ENCODE data around the gene PYGM.

PYGM gene

DNA sequence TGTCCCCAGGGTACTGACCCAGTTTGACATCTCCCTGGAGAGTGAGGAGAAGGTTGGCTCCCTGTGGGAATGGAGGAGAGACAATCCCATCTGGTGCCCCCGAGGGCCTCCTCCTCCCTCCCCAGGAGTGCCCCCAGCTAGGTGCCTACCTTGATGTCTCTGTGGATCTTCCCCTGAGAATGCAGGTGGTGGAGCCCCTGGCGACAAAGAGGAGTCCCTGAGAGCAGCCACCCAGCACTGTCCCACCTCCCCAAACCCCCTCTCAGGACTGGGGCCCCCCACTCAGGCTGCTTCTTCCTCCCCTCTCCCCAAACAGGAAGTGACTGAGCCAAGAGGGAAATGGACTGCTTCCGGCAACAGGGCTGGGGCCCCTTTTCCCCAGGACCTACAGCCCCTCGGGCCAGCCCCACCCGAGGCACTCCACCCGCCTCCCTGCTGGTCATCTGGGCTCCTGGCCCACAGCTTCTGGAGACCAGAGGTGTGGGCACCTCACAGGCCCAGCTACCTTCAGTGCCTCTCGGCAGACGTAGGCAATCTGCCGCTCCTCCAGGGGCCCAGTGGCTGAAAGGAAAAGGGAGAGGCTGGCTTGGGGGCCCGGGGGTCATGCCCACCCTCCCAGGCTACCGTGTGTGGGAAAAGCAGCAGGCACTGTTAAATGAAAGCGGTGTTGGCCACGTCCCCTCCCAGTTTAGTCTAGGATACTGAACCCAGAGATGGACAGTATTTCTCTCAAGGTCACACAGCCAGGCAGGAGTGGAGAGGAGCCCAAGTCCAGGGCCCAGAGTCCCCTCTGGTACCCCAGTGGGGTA, 42.0 kb upstream of the PYGM start:
- TF ChIP-seq ZFX (IDR thresholded peaks at IDR 0.05) = no peak
- TF ChIP-seq, protein P1, sequence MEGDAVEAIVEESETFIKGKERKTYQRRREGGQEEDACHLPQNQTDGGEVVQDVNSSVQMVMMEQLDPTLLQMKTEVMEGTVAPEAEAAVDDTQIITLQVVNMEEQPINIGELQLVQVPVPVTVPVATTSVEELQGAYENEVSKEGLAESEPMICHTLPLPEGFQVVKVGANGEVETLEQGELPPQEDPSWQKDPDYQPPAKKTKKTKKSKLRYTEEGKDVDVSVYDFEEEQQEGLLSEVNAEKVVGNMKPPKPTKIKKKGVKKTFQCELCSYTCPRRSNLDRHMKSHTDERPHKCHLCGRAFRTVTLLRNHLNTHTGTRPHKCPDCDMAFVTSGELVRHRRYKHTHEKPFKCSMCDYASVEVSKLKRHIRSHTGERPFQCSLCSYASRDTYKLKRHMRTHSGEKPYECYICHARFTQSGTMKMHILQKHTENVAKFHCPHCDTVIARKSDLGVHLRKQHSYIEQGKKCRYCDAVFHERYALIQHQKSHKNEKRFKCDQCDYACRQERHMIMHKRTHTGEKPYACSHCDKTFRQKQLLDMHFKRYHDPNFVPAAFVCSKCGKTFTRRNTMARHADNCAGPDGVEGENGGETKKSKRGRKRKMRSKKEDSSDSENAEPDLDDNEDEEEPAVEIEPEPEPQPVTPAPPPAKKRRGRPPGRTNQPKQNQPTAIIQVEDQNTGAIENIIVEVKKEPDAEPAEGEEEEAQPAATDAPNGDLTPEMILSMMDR (conservative IDR thresholded peaks at IDR 0.05) = no peak
- no peak overlapping the region for H3K27ac ChIP-seq

DNA sequence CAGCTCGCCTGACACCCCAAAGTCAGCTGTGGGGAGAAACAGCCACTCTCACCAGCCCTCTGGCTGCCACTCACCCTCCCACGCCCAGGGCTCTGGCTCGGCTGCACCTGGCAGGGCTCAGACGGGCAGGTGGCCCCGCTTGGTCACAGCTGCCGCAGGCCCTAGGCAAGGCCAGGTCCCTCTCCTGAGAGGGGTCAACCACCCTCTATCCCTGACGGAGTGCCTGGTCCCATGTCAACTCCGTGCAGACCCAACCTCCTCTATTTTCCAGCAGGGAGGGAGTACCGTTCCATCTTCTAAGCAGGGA, 41.3 kb upstream of the PYGM start:
- TF ChIP-seq ZFX (IDR thresholded peaks at IDR 0.05) = no peak
- TF ChIP-seq, protein P1 (conservative IDR thresholded peaks at IDR 0.05) = no peak
- no peak overlapping the region for H3K27ac ChIP-seq

DNA sequence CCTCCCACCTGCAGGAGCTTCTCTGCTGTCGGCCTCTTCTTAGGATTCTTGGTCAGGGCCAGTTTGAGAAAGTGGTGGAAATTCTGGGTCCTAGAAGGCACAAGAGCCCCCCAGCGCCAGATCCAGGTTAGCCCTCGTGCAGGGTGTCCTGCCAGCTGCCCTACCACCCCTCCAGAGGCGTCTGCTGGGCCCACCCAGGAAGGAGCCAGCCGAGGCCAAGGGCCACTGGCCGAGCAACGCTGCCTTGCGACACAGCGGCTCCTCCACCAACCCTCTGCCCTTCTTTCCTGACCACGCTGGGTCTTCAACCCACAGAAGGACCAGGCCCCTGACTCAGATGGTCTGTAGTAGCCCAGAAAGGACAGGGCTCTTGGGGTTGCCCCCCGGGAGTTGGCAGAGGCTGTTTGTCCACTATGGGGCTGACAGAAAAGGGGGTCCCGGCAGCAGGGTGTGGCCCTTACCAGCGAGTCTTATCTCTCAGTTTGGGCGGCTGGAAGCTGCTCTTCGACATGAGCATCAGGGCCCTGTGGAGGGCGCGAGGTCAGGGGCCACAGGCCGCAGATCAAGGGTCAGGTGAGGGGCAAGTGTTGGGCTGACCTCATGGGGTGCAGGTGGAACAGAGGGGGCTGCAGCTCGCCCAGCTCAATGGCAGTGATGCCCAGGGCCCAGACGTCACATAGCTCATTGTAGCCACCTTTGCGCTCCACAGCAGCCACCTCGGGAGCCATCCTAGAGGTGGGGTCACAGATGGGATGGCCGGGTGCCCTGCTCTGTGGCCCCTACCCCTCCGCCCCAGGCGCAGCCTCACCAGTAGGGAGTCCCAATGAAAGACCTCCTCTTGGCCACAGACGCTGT, 40.8 kb upstream of the PYGM start:
- TF ChIP-seq, protein P1 (conservative IDR thresholded peaks at IDR 0.05) = no peak
- TF ChIP-seq ZFX (IDR thresholded peaks at IDR 0.05) = no peak
- no peak overlapping the region for H3K27ac ChIP-seq

DNA sequence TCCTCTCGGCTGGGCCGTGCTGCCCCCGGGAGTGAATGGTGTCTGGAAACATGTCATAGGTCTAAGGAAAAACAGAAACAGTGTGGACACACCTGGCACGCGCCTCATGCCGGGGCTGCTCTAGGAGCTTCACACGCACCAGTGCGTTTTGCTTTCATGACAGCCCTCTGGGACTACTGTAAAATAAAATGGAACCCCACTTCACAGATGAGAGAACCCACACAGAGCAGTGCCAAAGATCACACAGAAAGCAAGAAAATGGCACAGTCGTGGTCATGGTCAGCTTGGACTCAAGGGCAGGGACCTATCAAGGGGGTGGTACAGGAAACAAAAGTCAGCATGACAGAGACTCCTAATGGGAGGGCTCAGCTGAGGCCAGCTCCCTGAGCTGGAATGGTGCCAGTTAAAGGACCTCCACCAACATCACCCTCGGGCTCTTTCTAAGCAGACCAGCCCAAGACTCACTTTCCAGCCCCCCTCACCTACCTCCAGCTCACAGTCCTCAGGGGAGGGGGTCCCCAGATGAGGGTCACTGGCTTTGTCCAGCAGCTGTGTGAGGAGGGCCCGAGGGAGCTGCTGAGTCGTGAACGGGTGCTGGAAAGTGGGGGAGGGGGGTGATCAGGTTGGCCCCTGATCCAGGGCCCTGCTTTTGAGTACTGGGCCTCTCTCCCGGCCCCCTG, 40.0 kb upstream of the PYGM start:
- H3K27ac ChIP-seq = no peak overlapping the region
- TF ChIP-seq, protein P1 (conservative IDR thresholded peaks at IDR 0.05) = no peak
- TF ChIP-seq ZFX (IDR thresholded peaks at IDR 0.05) = no peak

DNA sequence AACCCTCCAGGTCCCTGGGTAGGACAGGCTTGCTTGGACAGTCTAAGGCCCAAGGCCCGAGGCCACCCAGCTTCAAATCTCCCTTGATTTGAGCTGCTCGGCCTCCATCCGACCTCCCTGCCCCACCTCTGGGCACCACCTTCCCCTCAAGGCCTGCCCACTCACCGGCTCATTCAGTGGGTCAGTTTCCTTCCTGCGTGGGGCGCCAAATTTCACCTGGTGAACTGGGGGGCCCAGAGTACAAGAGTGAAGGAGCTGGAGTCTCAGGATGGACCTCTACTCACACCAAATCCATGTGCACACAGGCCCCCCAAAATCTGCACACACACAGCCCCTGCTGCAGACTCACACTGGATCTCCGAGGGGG, 39.5 kb upstream of the PYGM start:
- no peak for TF ChIP-seq ZFX (IDR thresholded peaks at IDR 0.05)
- TF ChIP-seq, protein P1 (conservative IDR thresholded peaks at IDR 0.05) = no peak
- no peak overlapping the region for H3K27ac ChIP-seq

DNA sequence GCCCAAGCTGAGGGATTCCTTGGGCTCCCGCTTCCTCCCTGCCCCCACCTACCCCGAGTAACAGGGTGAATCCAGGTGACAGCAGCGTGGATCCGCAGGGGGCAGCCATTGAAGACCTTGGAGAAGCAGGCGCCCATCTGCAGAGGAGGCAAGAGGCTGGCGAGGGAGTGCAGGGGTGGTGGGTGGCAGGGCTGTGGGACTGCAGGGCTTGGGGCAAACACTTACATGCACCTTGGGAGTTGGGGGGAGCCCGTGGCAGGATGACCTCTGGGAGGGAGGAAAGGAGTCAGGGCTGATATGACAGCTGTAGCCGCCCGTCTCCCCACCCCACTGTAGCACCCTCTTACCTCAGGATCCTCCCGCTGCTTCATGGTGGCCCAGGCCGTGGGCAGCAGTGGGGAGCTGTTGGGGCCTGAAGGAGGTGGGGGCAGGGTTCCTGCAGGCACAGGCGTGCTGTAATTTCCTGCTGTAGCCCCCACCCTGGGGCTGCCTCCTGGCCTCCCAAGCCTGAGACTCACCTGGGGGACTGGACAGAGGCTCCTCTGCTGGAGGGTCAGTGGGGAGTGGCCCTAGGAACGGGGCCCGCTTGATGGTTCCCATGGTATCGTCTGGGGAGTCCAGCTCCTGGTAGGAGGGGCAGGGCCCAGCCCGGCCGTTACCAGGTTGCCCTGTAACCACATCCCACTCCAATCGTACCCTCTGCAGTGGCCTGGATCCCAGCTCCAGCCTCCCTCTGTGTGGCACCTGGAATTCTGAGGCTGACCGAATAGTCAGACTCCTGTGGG, 37.2 kb upstream of the PYGM start:
- no peak for TF ChIP-seq ZFX (IDR thresholded peaks at IDR 0.05)
- no peak overlapping the region for H3K27ac ChIP-seq

DNA sequence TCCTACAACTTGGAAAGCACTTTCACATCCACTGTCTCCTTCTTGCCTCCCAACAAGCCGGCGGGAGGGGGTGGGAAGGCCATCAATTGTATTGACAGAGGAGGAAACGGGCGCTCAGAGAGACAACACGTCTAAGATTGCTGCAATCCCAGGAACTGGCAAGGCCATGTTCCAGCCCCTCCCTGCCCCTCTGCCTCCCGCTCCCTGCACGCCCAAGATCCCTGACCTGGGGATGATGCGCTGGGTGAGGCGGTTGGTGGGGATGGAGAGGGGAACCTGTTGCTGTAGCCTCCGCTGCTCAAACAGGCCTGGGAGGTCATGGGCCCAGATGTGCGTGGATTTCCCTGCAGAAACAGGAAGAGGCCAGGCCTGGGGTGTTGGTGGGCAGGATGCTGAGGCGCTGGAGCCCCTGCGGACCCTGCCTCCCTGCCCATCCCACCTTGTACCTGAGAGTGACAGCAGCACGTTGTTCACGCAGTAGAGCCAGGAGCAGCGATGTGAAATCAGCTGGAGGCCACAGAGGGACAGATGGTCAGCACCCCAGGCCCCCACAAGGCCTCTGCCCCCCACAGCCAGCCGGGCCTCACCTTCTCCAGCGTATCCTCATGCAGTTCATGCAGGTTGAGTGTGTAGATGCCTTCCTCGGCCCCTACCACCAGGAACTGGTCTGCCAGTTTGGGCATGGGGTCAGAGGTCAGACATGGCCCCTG, 36.4 kb upstream of the PYGM start:
- TF ChIP-seq, protein P1 (conservative IDR thresholded peaks at IDR 0.05) = no peak
- no peak for TF ChIP-seq ZFX (IDR thresholded peaks at IDR 0.05)
- H3K27ac ChIP-seq = no peak overlapping the region
